ENCODE results near the gene CREM. TPM values are rescaled to one million over a fixed set of nuclear protein-coding genes. Genes with fewer than 3 reads are reported as not detected.

CREM gene
- total and polyA plus RNA-seq, 2 experiments from 2014 or later = 40.9 to 43.8 TPM

GRCh38 chr10:35097510-35097909 is 29.1 kb upstream of the CREM start:
- Histone ChIP-seq H3K4me1 (ENCODE audit: insufficient read depth) (no peaks in the 10 kb centered on the region), H2AFZ (0 out of 2 replicates have a peak overlapping the region, but pooled peaks have one; percentile 32), H3K36me3 (ENCODE audit: insufficient read depth) (no peaks in the 10 kb centered on the region; the same call in 1 of the 2 replicates), H3K27ac (ENCODE audit: low read depth) (no peak overlapping the region), H4K20me1 (replicated peaks; ENCODE audit: insufficient read depth) (no peaks in the 10 kb centered on the region), H3F3A (replicated peaks; ENCODE audit: low read depth) (no peaks in the 10 kb centered on the region), H3K4me3 (no peak overlapping the region), H3K79me2 (replicated peaks; ENCODE audit: insufficient read depth) (no peaks in the 10 kb centered on the region), H3K27me3 (ENCODE audit: insufficient read depth) (no peaks in the 10 kb centered on the region), H3K9me2 (ENCODE audit: insufficient read depth) (no peaks in the 10 kb centered on the region), H3K4me2 (no peak overlapping the region)
- no peak for TF ChIP-seq POLR2AphosphoS5 (IDR thresholded peaks at IDR 0.05; ENCODE audit: low read depth)
- no peak for TF ChIP-seq CREB1 (CRISPR knock-in tag; IDR thresholded peaks at IDR 0.05; ENCODE audit: low read depth)
- TF ChIP-seq NANOG (IDR thresholded peaks at IDR 0.05; ENCODE audit: borderline replicate concordance) = no peak
- TF ChIP-seq EZH2 (IDR thresholded peaks at IDR 0.05; ENCODE audit: low read depth, unreplicated experiment) = no peak
- no peak for TF ChIP-seq REST (IDR thresholded peaks at IDR 0.05; ENCODE audit: unreplicated experiment)
- no peak for TF ChIP-seq STAT1 (IDR thresholded peaks at IDR 0.05; ENCODE audit: unreplicated experiment)
- TF ChIP-seq JUNB (IDR thresholded peaks at IDR 0.05; ENCODE audit: unreplicated experiment) = no peak
- TF ChIP-seq ZNF114 (CRISPR knock-in tag; IDR thresholded peaks at IDR 0.05) = no peak
- TF ChIP-seq ZNF462 (CRISPR knock-in tag; IDR thresholded peaks at IDR 0.05) = no peak
- no peak for TF ChIP-seq EZH2phosphoT487 (IDR thresholded peaks at IDR 0.05; ENCODE audit: unreplicated experiment)
- TF ChIP-seq ETS1 (IDR thresholded peaks at IDR 0.05) = no peak
- no peak for TF ChIP-seq ZNF331 (CRISPR knock-in tag; IDR thresholded peaks at IDR 0.05; ENCODE audit: low read depth)
- no peak for TF ChIP-seq CTCF (conservative IDR thresholded peaks at IDR 0.05; ENCODE audit: low read depth in 2 of 2)
- H3K27me3 Mint-ChIP-seq (ENCODE audit: insufficient read depth, low read depth, poor library complexity) = no peaks in the 10 kb centered on the region
- no peaks in the 10 kb centered on the region for H3K4me1 Mint-ChIP-seq
- peaks cover 8% of the 10 kb centered on the region for H3K9me3 Mint-ChIP-seq
- no peaks in the 10 kb centered on the region for H3K36me3 Mint-ChIP-seq (ENCODE audit: low read depth)
- no peak for DNase-seq (ENCODE audit: low spot score)
- H3K4me3 Mint-ChIP-seq = no peak overlapping the region
- no peak for ATAC-seq
- H3K27ac Mint-ChIP-seq = no peak overlapping the region

All from GM23338 (cell line).